ENCODE results near the gene CDCA8.

CDCA8 gene

GRCh38 chr1:37670133-37670532, 22.2 kb upstream of the CDCA8 start:
- Histone ChIP-seq H3K79me2 (no peaks in the 10 kb centered on the region), H2AFZ (no peak overlapping the region), H3K9ac (no peak overlapping the region), H3K4me1 (no peaks in the 10 kb centered on the region), H3K36me3 (ENCODE audit: control insufficient read depth, insufficient read depth, low read length) (no peaks in the 10 kb centered on the region), H3K9me3 (ENCODE audit: control insufficient read depth, low read length) (no peaks in the 10 kb centered on the region), H3K27me3 (ENCODE audit: control insufficient read depth, insufficient read depth, low read length) (no peaks in the 10 kb centered on the region), H3K4me2 (ENCODE audit: low read length) (no peak overlapping the region), H3K4me3 (ENCODE audit: low read depth, low read length) (no peak overlapping the region), H3K27ac (no peak overlapping the region)
- TF ChIP-seq CTCF (IDR thresholded peaks at IDR 0.05), result no peak

GRCh38 chr1:37671261-37671660, 21.1 kb upstream of the CDCA8 start:
- Histone ChIP-seq H3K27me3 (ENCODE audit: control insufficient read depth, insufficient read depth, low read length) (no peaks in the 10 kb centered on the region), H2AFZ (no peak overlapping the region)

GRCh38 chr1:37672136-37672870, 20.0 kb upstream of the CDCA8 start:
- H3K4me3 ChIP-seq (ENCODE audit: low read depth, low read length), result no peak overlapping the region
- H3K79me2 ChIP-seq, result no peaks in the 10 kb centered on the region
- H3K27ac ChIP-seq, result no peak overlapping the region
- TF ChIP-seq CTCF (IDR thresholded peaks at IDR 0.05), result no peak
- H3K36me3 ChIP-seq (ENCODE audit: control insufficient read depth, insufficient read depth, low read length), result no peaks in the 10 kb centered on the region
- H3K27me3 ChIP-seq (ENCODE audit: control insufficient read depth, insufficient read depth, low read length), result no peaks in the 10 kb centered on the region
- no peak overlapping the region for H3K9ac ChIP-seq
- H3K4me2 ChIP-seq (ENCODE audit: low read length), result no peak overlapping the region
- no peak overlapping the region for H2AFZ ChIP-seq
- H3K4me1 ChIP-seq, result no peaks in the 10 kb centered on the region
- H3K9me3 ChIP-seq (ENCODE audit: control insufficient read depth, low read length), result no peaks in the 10 kb centered on the region

More at GRCh38 chr1:37671261-37671660, 21.1 kb upstream of the CDCA8 start:
- Histone ChIP-seq H3K4me1 (no peaks in the 10 kb centered on the region), H3K79me2 (no peaks in the 10 kb centered on the region), H3K9ac (no peak overlapping the region), H3K4me3 (ENCODE audit: low read depth, low read length) (no peak overlapping the region), H3K27ac (no peak overlapping the region), H3K9me3 (ENCODE audit: control insufficient read depth, low read length) (no peaks in the 10 kb centered on the region), H3K4me2 (ENCODE audit: low read length) (no peak overlapping the region), H3K36me3 (ENCODE audit: control insufficient read depth, insufficient read depth, low read length) (no peaks in the 10 kb centered on the region)
- TF ChIP-seq CTCF (IDR thresholded peaks at IDR 0.05), result no peak

GRCh38 chr1:37673920-37674319, 18.4 kb upstream of the CDCA8 start:
- TF ChIP-seq CTCF (IDR thresholded peaks at IDR 0.05), result no peak

More at GRCh38 chr1:37673920-37674319, 18.4 kb upstream of the CDCA8 start:
- no peak overlapping the region for H3K27ac ChIP-seq
- H3K27me3 ChIP-seq (ENCODE audit: control insufficient read depth, insufficient read depth, low read length), result no peaks in the 10 kb centered on the region
- no peak overlapping the region for H3K9ac ChIP-seq
- H2AFZ ChIP-seq, result no peak overlapping the region
- H3K4me1 ChIP-seq, result no peaks in the 10 kb centered on the region
- H3K9me3 ChIP-seq (ENCODE audit: control insufficient read depth, low read length), result no peaks in the 10 kb centered on the region
- H3K36me3 ChIP-seq (ENCODE audit: control insufficient read depth, insufficient read depth, low read length), result no peaks in the 10 kb centered on the region
- no peak overlapping the region for H3K4me2 ChIP-seq (ENCODE audit: low read length)
- no peak overlapping the region for H3K4me3 ChIP-seq (ENCODE audit: low read depth, low read length)
- H3K79me2 ChIP-seq, result no peaks in the 10 kb centered on the region

Measured in parathyroid adenoma (tissue), 2 donors.